IMR-90 (cell line): Measurements from ENCODE around the gene UBE2K. TPM values are rescaled to one million over a fixed set of nuclear protein-coding genes. Genes with fewer than 3 reads are reported as not detected.

Experiments used
- ATAC-seq: fragments of 200-7000 bp; cut with Tn5 transposase; 2 replicates; pipeline ENCODE4 v1.9.1; 2020; ENCODE audit warnings: low read depth, mild to moderate bottlenecking, moderate library complexity
- BruUV-seq: library from RNA; stranded (reverse); fragments of 400-500 nt; replicated peaks from 2 replicates; lab custom pipeline; 2021; lab: Mats Ljungman, UMichigan
- CTCF ChIA-PET: fragments of 300-600 bp; formaldehyde crosslinking; extraction: SDS; loops from one replicate; lab custom pipeline; 2021; ENCODE audit warnings: antibody characterized with exemption; lab: Yijun Ruan, JAX
- POLR2A ChIA-PET: fragments of 300-600 bp; sonication (Branson Sonifier 250); formaldehyde crosslinking; loops from one replicate; lab custom pipeline; 2022; ENCODE audit warnings: antibody characterized with exemption; ENCODE audit not compliant: unreplicated experiment; lab: Charles Lee
- DNase-seq: peaks from one replicate; pipeline ENCODE4 v3.0.0; 2013
- H2AFZ ChIP-seq: replicated peaks from 2 replicates; pipeline ENCODE3; 2013; ENCODE audit warnings: low read length, mild to moderate bottlenecking; ENCODE audit not compliant: poor library complexity
- H2AK5ac ChIP-seq: 2 replicates; pipeline ENCODE4 v1.6.1; 2013; ENCODE audit warnings: low read depth, low read length, inconsistent platforms
- H2AK9ac ChIP-seq: replicated peaks from 2 replicates; pipeline ENCODE3; 2013; ENCODE audit warnings: mild to moderate bottlenecking, low read depth, low read length, moderate library complexity; ENCODE audit not compliant: poor library complexity
- H2BK120ac ChIP-seq: 2 replicates; pipeline ENCODE4 v1.6.1; 2013; ENCODE audit warnings: low read depth, low read length, inconsistent platforms
- H2BK15ac ChIP-seq: 3 replicates; pipeline ENCODE4 v1.6.1; 2013; ENCODE audit warnings: low read depth, low read length, inconsistent platforms
- H2BK20ac ChIP-seq: 2 replicates; pipeline ENCODE4 v1.6.1; 2013; ENCODE audit warnings: low read depth, mild to moderate bottlenecking, inconsistent platforms, low read length, moderate library complexity
- H2BK5ac ChIP-seq: 2 replicates; pipeline ENCODE4 v1.6.1; 2013; ENCODE audit warnings: mild to moderate bottlenecking, low read depth, low read length, inconsistent platforms; ENCODE audit not compliant: poor library complexity, severe bottlenecking
- H3K14ac ChIP-seq: replicated peaks from 2 replicates; pipeline ENCODE4 v1.6.1; 2013; ENCODE audit warnings: low read depth, low read length, inconsistent platforms
- H3K18ac ChIP-seq: 2 replicates; pipeline ENCODE4 v1.6.1; 2013; ENCODE audit warnings: low read depth, low read length, control low read depth
- H3K23ac ChIP-seq: 2 replicates; pipeline ENCODE4 v1.6.1; 2013; ENCODE audit warnings: low read depth, low read length, inconsistent platforms
- H3K27ac ChIP-seq: 2 replicates; pipeline ENCODE4 v1.5.1; 2013; ENCODE audit warnings: mild to moderate bottlenecking, control low read depth, low read length; ENCODE audit not compliant: insufficient read depth
- H3K27me3 ChIP-seq: 2 replicates; pipeline ENCODE4 v1.6.1; 2013; ENCODE audit warnings: low read length; ENCODE audit not compliant: control insufficient read depth, insufficient read depth
- H3K36me3 ChIP-seq: 2 replicates; pipeline ENCODE4 v1.6.1; 2013; ENCODE audit warnings: low read length, mixed read lengths; ENCODE audit not compliant: control insufficient read depth, insufficient read depth
- H3K4ac ChIP-seq: 2 replicates; pipeline ENCODE4 v1.6.1; 2013; ENCODE audit warnings: low read depth, low read length, inconsistent platforms
- H3K4me1 ChIP-seq: 2 replicates; pipeline ENCODE4 v1.6.1; 2013; ENCODE audit warnings: low read length, mixed read lengths; ENCODE audit not compliant: control insufficient read depth, insufficient read depth
- H3K4me2 ChIP-seq: 2 replicates; pipeline ENCODE4 v1.6.1; 2013; ENCODE audit warnings: low read depth, mild to moderate bottlenecking, control low read depth, low read length, moderate library complexity
- H3K4me3 ChIP-seq: 2 replicates; pipeline ENCODE4 v1.5.1; 2013; ENCODE audit warnings: low read depth, mild to moderate bottlenecking, control low read depth, low read length, moderate library complexity; ENCODE audit not compliant: insufficient read depth
- H3K56ac ChIP-seq: 2 replicates; pipeline ENCODE4 v1.6.1; 2013; ENCODE audit warnings: low read length, inconsistent platforms; ENCODE audit not compliant: insufficient read depth; ENCODE audit errors: extremely low read depth
- H3K79me1 ChIP-seq, 2 experiments: 2 replicates each; pipeline ENCODE4 v1.6.1; 2013; ENCODE audit warnings: low read length in 2 of 2, inconsistent platforms in 1 of 2, low read depth in 1 of 2
- H3K9ac ChIP-seq: 2 replicates; pipeline ENCODE4 v1.6.1; 2013; ENCODE audit warnings: low read depth, low read length, control low read depth
- H3K9me1 ChIP-seq: 2 replicates; pipeline ENCODE4 v1.6.1; 2013; ENCODE audit warnings: low read length, inconsistent platforms; ENCODE audit not compliant: insufficient read depth
- H3K9me3 ChIP-seq: 2 replicates; pipeline ENCODE4 v1.6.1; 2013; ENCODE audit warnings: low read length; ENCODE audit not compliant: control insufficient read depth, insufficient read depth
- H4K20me1 ChIP-seq: 2 replicates; pipeline ENCODE4 v1.6.1; 2013; ENCODE audit warnings: low read length, inconsistent platforms; ENCODE audit not compliant: insufficient read depth
- H4K5ac ChIP-seq: 2 replicates; pipeline ENCODE4 v1.6.1; 2013; ENCODE audit warnings: mild to moderate bottlenecking, low read depth, low read length, control low read depth
- H4K8ac ChIP-seq, 2 experiments: 2 replicates each; pipeline ENCODE4 v1.6.1; 2013; ENCODE audit warnings: low read depth in 2 of 2, low read length in 2 of 2, control low read depth in 1 of 2, inconsistent platforms in 1 of 2
- H4K91ac ChIP-seq: 2 replicates; pipeline ENCODE4 v1.6.1; 2013; ENCODE audit warnings: low read depth, low read length, inconsistent platforms; ENCODE audit not compliant: insufficient read depth
- CEBPB ChIP-seq: IDR thresholded peaks from 2 replicates; pipeline ENCODE4 v1.6.1; 2012; ENCODE audit warnings: low read depth, low read length, improper control_type of control experiment
- FOS ChIP-seq: fragments of 150-350 bp; IDR thresholded peaks from 2 replicates; pipeline ENCODE4 v1.6.1; 2016; ENCODE audit warnings: low read depth, low read length
- MAFK ChIP-seq: IDR thresholded peaks from 2 replicates; pipeline ENCODE4 v1.6.1; 2012; ENCODE audit warnings: low read depth, low read length, improper control_type of control experiment
- MAZ ChIP-seq: IDR thresholded peaks from 2 replicates; pipeline ENCODE4 v1.6.1; 2012; ENCODE audit warnings: low read depth, mild to moderate bottlenecking, low read length, improper control_type of control experiment, moderate library complexity, borderline replicate concordance
- RAD21 ChIP-seq: IDR thresholded peaks from 2 replicates; pipeline ENCODE4 v1.6.1; 2012; ENCODE audit warnings: low read length, improper control_type of control experiment
- WGBS, 2 experiments: methylation state at CpG; one replicate each; pipeline versions ENCODE4 v1.1.5 to v1.1.7; 2013; ENCODE audit warnings: missing lambda C conversion rate in 2 of 2; ENCODE audit not compliant: insufficient read length in 1 of 2; ENCODE audit errors: extremely low coverage in 2 of 2; 5-methylcytosine and 5-hydroxymethylcytosine counted together
- dilution Hi-C: fragments of 300-500 bp; cut with HindIII; formaldehyde crosslinking; loops from one replicate; pipeline ENCODE4 v1.14.3; 2018; ENCODE audit warnings: low sequenced_read_pairs; ENCODE audit not compliant: unreplicated experiment
- in situ Hi-C: fragments of 300-500 bp; cut with MboI; formaldehyde crosslinking; loops from 3 replicates; pipeline ENCODE4 v1.14.3; 2019; ENCODE audit warnings: low sequenced_read_pairs, inconsistent platforms, mixed read lengths
- intact Hi-C: fragments of 100-400 bp; cut with micrococcal nuclease; formaldehyde crosslinking; loops from 2 replicates; pipeline ENCODE4 v1.10.0; 2022
- polyA plus RNA-seq, 3 experiments: library from polyadenylated mRNA; depleted of rRNA; stranded (reverse); fragments of >200 nt; gene quantifications; 2 replicates each; pipeline ENCODE4 v1.2.3, GENCODE V29; 2012; ENCODE audit warnings: low replicate concordance in 1 of 3
- total RNA-seq: library from RNA; depleted of rRNA; stranded (reverse); fragments of >200 nt; gene quantifications from 2 replicates; pipeline ENCODE4 v1.2.3, GENCODE V29; 2012
- TF ChIP-seq, protein P1 (sequence below): fragments of 150-350 bp; IDR thresholded peaks from 2 replicates; pipeline ENCODE4 v1.6.1; 2017; ENCODE audit warnings: mild to moderate bottlenecking, antibody characterized with exemption, low read length, low read depth
- TF ChIP-seq, protein P2 (sequence below): fragments of 150-350 bp; IDR thresholded peaks from 2 replicates; pipeline ENCODE4 v1.6.1; 2016; ENCODE audit warnings: low read depth, mild to moderate bottlenecking, low read length, moderate library complexity, borderline replicate concordance

Gene UBE2K
- total and polyA plus RNA-seq, 2 of the 4 experiments (the other 2 are of a cell fraction) = 17.7 to 44.8 TPM

DNA sequence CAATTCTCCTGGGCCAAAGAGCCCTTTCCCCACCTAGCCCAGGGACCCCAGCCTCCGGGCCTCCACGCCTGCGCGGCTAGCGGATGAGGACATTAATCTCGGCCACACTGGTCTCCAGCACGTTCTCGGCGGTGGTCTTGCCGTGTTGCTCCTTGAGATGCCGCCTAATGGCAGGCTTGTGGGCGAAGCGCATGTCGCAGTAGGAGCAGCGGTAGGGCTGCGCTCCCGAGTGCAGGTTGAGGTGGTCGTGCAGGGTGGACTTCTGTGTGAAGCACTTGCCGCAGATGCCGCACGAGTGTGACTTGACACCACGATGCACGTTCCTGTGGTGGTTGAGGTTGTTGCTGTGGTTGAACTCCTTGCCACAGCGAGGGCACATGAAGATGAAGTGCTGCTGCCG is 72.1 kb downstream of the UBE2K start (continued):
- TF ChIP-seq, protein P1, sequence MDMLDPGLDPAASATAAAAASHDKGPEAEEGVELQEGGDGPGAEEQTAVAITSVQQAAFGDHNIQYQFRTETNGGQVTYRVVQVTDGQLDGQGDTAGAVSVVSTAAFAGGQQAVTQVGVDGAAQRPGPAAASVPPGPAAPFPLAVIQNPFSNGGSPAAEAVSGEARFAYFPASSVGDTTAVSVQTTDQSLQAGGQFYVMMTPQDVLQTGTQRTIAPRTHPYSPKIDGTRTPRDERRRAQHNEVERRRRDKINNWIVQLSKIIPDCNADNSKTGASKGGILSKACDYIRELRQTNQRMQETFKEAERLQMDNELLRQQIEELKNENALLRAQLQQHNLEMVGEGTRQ = no peak
- TF ChIP-seq MAFK (no peak), MAZ (no peak)

DNA sequence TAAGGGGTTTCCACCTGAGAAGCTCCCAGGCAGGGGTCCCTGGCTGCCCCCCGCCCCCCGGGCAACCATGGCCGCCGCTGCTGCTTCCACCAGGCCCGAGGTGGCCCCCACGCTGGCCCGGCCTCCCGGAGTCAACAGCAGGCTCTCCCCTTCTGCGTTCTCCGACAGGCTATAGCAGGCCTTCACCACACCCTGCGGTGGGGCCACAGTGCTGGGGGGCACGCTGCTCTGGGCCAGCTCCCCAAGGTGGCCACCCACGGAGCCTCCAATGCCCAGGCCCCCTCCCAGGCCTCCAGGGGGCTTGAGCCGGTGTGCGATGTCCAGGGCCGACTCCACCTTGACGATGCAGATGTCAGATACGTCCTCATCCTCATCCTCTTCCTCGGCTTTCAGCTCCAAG is 72.5 kb downstream of the UBE2K start:
- Histone ChIP-seq H3K56ac (no peak overlapping the region), H2BK120ac (no peak overlapping the region), H3K4ac (no peak overlapping the region), H2AK5ac (no peak overlapping the region), H4K8ac (no peak overlapping the region), H4K91ac (no peak overlapping the region), H2BK5ac (no peak overlapping the region), H3K14ac (no peak overlapping the region), H3K23ac (no peak overlapping the region), H3K9ac (no peak overlapping the region), H3K79me1 (peaks cover 3 to 30% of the 10 kb centered on the region in 2 experiments; a peak in 3 of 4 replicates), H3K36me3 (peaks cover 32% of the 10 kb centered on the region), H3K9me3 (no peaks in the 10 kb centered on the region), H3K4me1 (no peaks in the 10 kb centered on the region), H2BK20ac (no peak overlapping the region), H3K9me1 (no peaks in the 10 kb centered on the region; the same call in 1 of the 2 replicates), H3K27ac (no peak overlapping the region), H3K18ac (no peak overlapping the region), H2AFZ (no peak overlapping the region), H3K4me2 (no peak overlapping the region), H4K20me1 (no peaks in the 10 kb centered on the region), H3K27me3 (no peaks in the 10 kb centered on the region), H2AK9ac (no peak overlapping the region), H2BK15ac (no peak overlapping the region), H3K4me3 (no peak overlapping the region), H4K5ac (no peak overlapping the region)
- POLR2A ChIA-PET = no interaction called here
- intact Hi-C loops (no loop called here), in situ Hi-C loops (no loop called here), dilution Hi-C loops (no loop called here)
- no peak for DNase-seq
- WGBS, 2 experiments = 91% methylated on average over 8 of the region's 19 CpGs; no CpG with 5 or more reads in 1 of the 2 experiments
- TF ChIP-seq RAD21 (no peak), FOS (no peak), CEBPB (no peak)
- TF ChIP-seq, protein P2, sequence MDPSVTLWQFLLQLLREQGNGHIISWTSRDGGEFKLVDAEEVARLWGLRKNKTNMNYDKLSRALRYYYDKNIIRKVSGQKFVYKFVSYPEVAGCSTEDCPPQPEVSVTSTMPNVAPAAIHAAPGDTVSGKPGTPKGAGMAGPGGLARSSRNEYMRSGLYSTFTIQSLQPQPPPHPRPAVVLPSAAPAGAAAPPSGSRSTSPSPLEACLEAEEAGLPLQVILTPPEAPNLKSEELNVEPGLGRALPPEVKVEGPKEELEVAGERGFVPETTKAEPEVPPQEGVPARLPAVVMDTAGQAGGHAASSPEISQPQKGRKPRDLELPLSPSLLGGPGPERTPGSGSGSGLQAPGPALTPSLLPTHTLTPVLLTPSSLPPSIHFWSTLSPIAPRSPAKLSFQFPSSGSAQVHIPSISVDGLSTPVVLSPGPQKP = no peak
- no TSS peak for BruUV-seq
- no peak for ATAC-seq
- CTCF ChIA-PET = no interaction called here
